ENCODE data around the gene GBP6.

- TF ChIP-seq, protein P1, sequence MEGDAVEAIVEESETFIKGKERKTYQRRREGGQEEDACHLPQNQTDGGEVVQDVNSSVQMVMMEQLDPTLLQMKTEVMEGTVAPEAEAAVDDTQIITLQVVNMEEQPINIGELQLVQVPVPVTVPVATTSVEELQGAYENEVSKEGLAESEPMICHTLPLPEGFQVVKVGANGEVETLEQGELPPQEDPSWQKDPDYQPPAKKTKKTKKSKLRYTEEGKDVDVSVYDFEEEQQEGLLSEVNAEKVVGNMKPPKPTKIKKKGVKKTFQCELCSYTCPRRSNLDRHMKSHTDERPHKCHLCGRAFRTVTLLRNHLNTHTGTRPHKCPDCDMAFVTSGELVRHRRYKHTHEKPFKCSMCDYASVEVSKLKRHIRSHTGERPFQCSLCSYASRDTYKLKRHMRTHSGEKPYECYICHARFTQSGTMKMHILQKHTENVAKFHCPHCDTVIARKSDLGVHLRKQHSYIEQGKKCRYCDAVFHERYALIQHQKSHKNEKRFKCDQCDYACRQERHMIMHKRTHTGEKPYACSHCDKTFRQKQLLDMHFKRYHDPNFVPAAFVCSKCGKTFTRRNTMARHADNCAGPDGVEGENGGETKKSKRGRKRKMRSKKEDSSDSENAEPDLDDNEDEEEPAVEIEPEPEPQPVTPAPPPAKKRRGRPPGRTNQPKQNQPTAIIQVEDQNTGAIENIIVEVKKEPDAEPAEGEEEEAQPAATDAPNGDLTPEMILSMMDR (IDR thresholded peaks at IDR 0.05; ENCODE audit: low read length) = no peak
- TF ChIP-seq EZH2 (optimal IDR thresholded peaks at IDR 0.05; ENCODE audit: low read depth, low read length) = no peak
Observed at GRCh38 chr1:89356658-89357400, 7.0 kb upstream of the GBP6 start.

All from MM.1S (cell line).